Body of pancreas (tissue), 4 donors: ENCODE data around the gene SKAP1.

ENCODE experiments used
- POLR2A ChIP-seq, 3 donors: fragments of 450-650 bp; IDR thresholded peaks; one replicate each; pipeline ENCODE4 v1.6.1; 2016; ENCODE audit warnings: antibody characterized with exemption in 3 of 3, mild to moderate bottlenecking in 2 of 3
- TF ChIP-seq, protein P1 (sequence below), 7 experiments: fragments of 450-650 bp in 4 of 7; fragments of 200-600 bp in 3 of 7; sonication (generic) in 3 of 7; IDR thresholded peaks; one replicate each; pipeline ENCODE4 v1.5.1; 2016 to 2019; ENCODE audit warnings: antibody characterized with exemption in 7 of 7

- TF ChIP-seq, protein P1, sequence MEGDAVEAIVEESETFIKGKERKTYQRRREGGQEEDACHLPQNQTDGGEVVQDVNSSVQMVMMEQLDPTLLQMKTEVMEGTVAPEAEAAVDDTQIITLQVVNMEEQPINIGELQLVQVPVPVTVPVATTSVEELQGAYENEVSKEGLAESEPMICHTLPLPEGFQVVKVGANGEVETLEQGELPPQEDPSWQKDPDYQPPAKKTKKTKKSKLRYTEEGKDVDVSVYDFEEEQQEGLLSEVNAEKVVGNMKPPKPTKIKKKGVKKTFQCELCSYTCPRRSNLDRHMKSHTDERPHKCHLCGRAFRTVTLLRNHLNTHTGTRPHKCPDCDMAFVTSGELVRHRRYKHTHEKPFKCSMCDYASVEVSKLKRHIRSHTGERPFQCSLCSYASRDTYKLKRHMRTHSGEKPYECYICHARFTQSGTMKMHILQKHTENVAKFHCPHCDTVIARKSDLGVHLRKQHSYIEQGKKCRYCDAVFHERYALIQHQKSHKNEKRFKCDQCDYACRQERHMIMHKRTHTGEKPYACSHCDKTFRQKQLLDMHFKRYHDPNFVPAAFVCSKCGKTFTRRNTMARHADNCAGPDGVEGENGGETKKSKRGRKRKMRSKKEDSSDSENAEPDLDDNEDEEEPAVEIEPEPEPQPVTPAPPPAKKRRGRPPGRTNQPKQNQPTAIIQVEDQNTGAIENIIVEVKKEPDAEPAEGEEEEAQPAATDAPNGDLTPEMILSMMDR (IDR thresholded peaks at IDR 0.05): no peak
- TF ChIP-seq POLR2A (IDR thresholded peaks at IDR 0.05): no peak
Observed at GRCh38 chr17:48139944-48140343, 290.1 kb downstream of the SKAP1 start.
